Measurements from ENCODE around the gene TEX36. TPM values are rescaled to one million over a fixed set of nuclear protein-coding genes. Genes with fewer than 3 reads are reported as not detected.

TEX36 gene
- total RNA-seq, 1 experiment from 2014 or later, result 1.1 TPM

DNA sequence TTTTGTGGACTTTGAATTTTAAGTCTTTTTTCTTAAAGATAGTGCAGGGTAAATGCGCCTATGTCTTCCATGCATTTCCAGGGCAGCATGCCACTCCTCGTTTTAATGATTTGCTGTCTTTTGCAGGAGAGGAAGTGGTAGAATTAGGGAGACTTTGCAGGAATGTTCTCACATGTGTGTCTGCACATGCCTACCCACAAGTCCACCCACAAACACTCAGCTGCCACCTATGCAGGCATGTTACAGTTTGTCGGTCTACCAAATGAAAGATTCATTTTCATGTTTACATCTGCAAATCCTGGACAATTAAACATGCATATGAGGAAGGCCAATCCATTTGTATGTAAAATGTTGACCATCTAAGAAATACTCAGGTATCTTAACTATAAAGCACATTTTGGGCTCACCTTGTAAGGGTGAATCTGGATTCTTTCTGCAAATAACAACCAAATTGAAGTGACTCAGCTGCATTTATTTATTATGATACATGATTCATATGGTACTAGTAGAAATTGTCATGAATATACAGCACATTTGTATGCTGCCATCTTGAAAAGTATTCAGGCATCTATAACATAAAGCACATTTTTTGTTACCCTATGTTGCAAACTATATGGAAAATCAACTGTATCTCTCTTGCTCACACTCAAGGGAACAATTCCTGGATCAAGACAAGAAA, 4.7 kb upstream of the TEX36 start:
- Histone ChIP-seq H4K20me1 (ENCODE audit: insufficient read depth) (no peaks in the 10 kb centered on the region), H3K27ac (no peak overlapping the region), H3F3A (ENCODE audit: insufficient read depth, low read depth) (no peaks in the 10 kb centered on the region), H3K27me3 (ENCODE audit: insufficient read depth, low read depth) (no peaks in the 10 kb centered on the region), H3K4me1 (replicated peaks; ENCODE audit: insufficient read depth) (no peaks in the 10 kb centered on the region), H2AFZ (no peak overlapping the region), H3K4me2 (no peak overlapping the region), H3K79me2 (ENCODE audit: low read depth) (no peaks in the 10 kb centered on the region), H3K36me3 (ENCODE audit: low read depth) (no peaks in the 10 kb centered on the region), H3K4me3 (no peak overlapping the region), H3K9me2 (ENCODE audit: insufficient read depth) (no peaks in the 10 kb centered on the region), H3K9me3 (ENCODE audit: insufficient read depth, low read depth) (no peaks in the 10 kb centered on the region)
- CTCF ChIA-PET, result no interaction called here
- BruUV-seq (replicated peaks), result no TSS peak
- intact Hi-C loops (cut with micrococcal nuclease; ENCODE audit: unreplicated experiment), result no loop called here
- POLR2A ChIA-PET (ENCODE audit: unreplicated experiment), result no interaction called here
- no peak for TF ChIP-seq EZH2 (IDR thresholded peaks at IDR 0.05; ENCODE audit: low read depth)
- no peak for DNase-seq

DNA sequence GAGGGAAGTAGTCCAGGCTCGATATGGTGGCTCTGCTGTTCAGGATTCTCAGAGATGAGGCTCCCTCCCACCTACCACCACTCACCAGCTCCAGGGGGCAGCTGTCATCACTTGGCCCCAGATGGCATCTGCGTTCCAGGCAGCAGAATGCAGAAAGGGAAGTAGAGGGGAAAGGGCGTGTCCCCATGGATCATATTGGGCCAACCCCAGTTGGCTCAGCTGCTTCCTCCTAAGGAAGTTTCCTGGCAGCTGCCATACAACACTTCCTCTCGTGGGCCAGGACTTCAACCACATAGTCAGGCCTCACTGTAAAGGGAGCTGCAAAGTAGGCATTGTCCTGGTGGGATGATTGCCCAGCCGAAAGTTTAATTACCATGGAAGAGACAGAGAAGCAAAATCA, 1.6 kb upstream of the TEX36 start:
- no peak for TF ChIP-seq EZH2 (IDR thresholded peaks at IDR 0.05; ENCODE audit: low read depth)
- TF ChIP-seq, protein P1, sequence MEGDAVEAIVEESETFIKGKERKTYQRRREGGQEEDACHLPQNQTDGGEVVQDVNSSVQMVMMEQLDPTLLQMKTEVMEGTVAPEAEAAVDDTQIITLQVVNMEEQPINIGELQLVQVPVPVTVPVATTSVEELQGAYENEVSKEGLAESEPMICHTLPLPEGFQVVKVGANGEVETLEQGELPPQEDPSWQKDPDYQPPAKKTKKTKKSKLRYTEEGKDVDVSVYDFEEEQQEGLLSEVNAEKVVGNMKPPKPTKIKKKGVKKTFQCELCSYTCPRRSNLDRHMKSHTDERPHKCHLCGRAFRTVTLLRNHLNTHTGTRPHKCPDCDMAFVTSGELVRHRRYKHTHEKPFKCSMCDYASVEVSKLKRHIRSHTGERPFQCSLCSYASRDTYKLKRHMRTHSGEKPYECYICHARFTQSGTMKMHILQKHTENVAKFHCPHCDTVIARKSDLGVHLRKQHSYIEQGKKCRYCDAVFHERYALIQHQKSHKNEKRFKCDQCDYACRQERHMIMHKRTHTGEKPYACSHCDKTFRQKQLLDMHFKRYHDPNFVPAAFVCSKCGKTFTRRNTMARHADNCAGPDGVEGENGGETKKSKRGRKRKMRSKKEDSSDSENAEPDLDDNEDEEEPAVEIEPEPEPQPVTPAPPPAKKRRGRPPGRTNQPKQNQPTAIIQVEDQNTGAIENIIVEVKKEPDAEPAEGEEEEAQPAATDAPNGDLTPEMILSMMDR (conservative IDR thresholded peaks at IDR 0.05), result no peak
- Histone ChIP-seq H3K4me2 (no peak overlapping the region), H3K27me3 (ENCODE audit: insufficient read depth, low read depth) (no peaks in the 10 kb centered on the region)

DNA sequence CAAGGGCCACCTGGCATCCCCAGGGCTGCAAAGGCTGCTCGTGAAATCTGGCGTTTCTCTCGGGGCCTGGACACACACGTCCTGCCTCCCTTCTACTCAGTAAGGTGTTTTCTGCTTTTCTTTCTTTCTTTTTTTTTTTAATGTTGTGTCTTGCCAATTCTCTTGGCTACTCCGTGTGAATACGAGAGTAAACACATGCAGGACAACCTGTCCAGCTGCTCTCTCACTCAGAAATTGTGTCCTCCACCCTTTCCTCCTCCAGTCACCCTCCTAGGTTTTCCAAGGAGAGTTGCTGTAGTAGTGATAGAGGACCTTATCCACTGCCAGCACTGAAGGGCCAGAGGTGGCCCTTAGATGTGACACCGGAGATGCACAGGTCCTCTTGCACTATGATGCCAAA, 858 bp upstream of the TEX36 start:
- H3K9me3 ChIP-seq (ENCODE audit: insufficient read depth, low read depth), result no peaks in the 10 kb centered on the region
- no peaks in the 10 kb centered on the region for H3K79me2 ChIP-seq (ENCODE audit: low read depth)
- H4K20me1 ChIP-seq (ENCODE audit: insufficient read depth), result no peaks in the 10 kb centered on the region
- no peak for DNase-seq
- no peaks in the 10 kb centered on the region for H3K9me2 ChIP-seq (ENCODE audit: insufficient read depth)
- no peak overlapping the region for H3K4me2 ChIP-seq
- H2AFZ ChIP-seq, result no peak overlapping the region
- no peaks in the 10 kb centered on the region for H3K4me1 ChIP-seq (replicated peaks; ENCODE audit: insufficient read depth)
- BruUV-seq (replicated peaks), result no TSS peak
- POLR2A ChIA-PET (ENCODE audit: unreplicated experiment), result no interaction called here
- CTCF ChIA-PET, result no interaction called here
- H3K4me3 ChIP-seq, result no peak overlapping the region
- no peaks in the 10 kb centered on the region for H3K27me3 ChIP-seq (ENCODE audit: insufficient read depth, low read depth)
- H3K27ac ChIP-seq, result no peak overlapping the region
- intact Hi-C loops (cut with micrococcal nuclease; ENCODE audit: unreplicated experiment), result no loop called here
- no peak for TF ChIP-seq EZH2 (IDR thresholded peaks at IDR 0.05; ENCODE audit: low read depth)
- TF ChIP-seq, protein P1 (conservative IDR thresholded peaks at IDR 0.05), result no peak
- no peaks in the 10 kb centered on the region for H3K36me3 ChIP-seq (ENCODE audit: low read depth)
- no peaks in the 10 kb centered on the region for H3F3A ChIP-seq (ENCODE audit: insufficient read depth, low read depth)

More for the DNA sequence above, 1.6 kb upstream of the TEX36 start:
- intact Hi-C loops (cut with micrococcal nuclease; ENCODE audit: unreplicated experiment), result no loop called here
- no peak overlapping the region for H2AFZ ChIP-seq
- no peaks in the 10 kb centered on the region for H3K9me3 ChIP-seq (ENCODE audit: insufficient read depth, low read depth)
- ChIA-PET POLR2A (ENCODE audit: unreplicated experiment) (no interaction called here), CTCF (no interaction called here)
- H4K20me1 ChIP-seq (ENCODE audit: insufficient read depth), result no peaks in the 10 kb centered on the region
- DNase-seq, result no peak
- no peak overlapping the region for H3K4me3 ChIP-seq
- H3F3A ChIP-seq (ENCODE audit: insufficient read depth, low read depth), result no peaks in the 10 kb centered on the region
- H3K9me2 ChIP-seq (ENCODE audit: insufficient read depth), result no peaks in the 10 kb centered on the region
- H3K27ac ChIP-seq, result no peak overlapping the region
- BruUV-seq (replicated peaks), result no TSS peak
- H3K79me2 ChIP-seq (ENCODE audit: low read depth), result no peaks in the 10 kb centered on the region
- no peaks in the 10 kb centered on the region for H3K36me3 ChIP-seq (ENCODE audit: low read depth)
- H3K4me1 ChIP-seq (replicated peaks; ENCODE audit: insufficient read depth), result no peaks in the 10 kb centered on the region

DNA sequence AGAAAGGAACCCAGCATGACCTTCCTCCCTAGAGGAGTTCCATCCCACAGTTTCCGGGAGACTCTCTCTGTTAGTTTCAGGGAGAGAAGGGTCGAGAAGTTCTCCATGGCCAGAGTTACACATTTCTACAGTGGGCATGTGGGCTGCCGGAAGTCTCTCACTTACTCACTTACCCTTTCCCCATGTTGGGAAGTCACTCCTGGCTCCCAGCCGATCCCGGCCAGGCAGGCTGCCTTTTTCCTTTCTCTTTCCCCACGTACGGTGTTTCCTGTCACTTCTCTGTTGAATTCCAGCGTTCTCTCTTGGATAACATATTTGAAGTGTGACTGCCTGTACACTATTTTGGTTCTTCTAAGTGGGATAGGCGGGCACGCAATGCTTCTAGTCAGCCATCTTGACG, 3.5 kb downstream of the TEX36 start:
- no peaks in the 10 kb centered on the region for H3K9me2 ChIP-seq (ENCODE audit: insufficient read depth)
- no peak for DNase-seq
- H3K4me2 ChIP-seq, result no peak overlapping the region
- no peak overlapping the region for H2AFZ ChIP-seq
- no peak overlapping the region for H3K4me3 ChIP-seq
- TF ChIP-seq EZH2 (IDR thresholded peaks at IDR 0.05; ENCODE audit: low read depth), result no peak
- TF ChIP-seq, protein P1 (conservative IDR thresholded peaks at IDR 0.05), result no peak
- H3F3A ChIP-seq (ENCODE audit: insufficient read depth, low read depth), result no peaks in the 10 kb centered on the region
- no peaks in the 10 kb centered on the region for H4K20me1 ChIP-seq (ENCODE audit: insufficient read depth)
- intact Hi-C loops (cut with micrococcal nuclease; ENCODE audit: unreplicated experiment), result no loop called here
- no TSS peak for BruUV-seq (replicated peaks)
- no peaks in the 10 kb centered on the region for H3K9me3 ChIP-seq (ENCODE audit: insufficient read depth, low read depth)
- no peaks in the 10 kb centered on the region for H3K4me1 ChIP-seq (replicated peaks; ENCODE audit: insufficient read depth)
- no peaks in the 10 kb centered on the region for H3K36me3 ChIP-seq (ENCODE audit: low read depth)
- ChIA-PET POLR2A (ENCODE audit: unreplicated experiment) (no interaction called here), CTCF (no interaction called here)
- H3K27me3 ChIP-seq (ENCODE audit: insufficient read depth, low read depth), result no peaks in the 10 kb centered on the region
- no peaks in the 10 kb centered on the region for H3K79me2 ChIP-seq (ENCODE audit: low read depth)
- H3K27ac ChIP-seq, result no peak overlapping the region
